GM12878 (cell line): Measurements from ENCODE around the gene DNMT3A. TPM values are rescaled to one million over a fixed set of nuclear protein-coding genes. Genes with fewer than 3 reads are reported as not detected.

Experiments used
- ATAC-seq: fragments of 200-7000 bp; cut with Tn5 transposase; 3 replicates; pipeline ENCODE4 v1.9.1; 2020; ENCODE audit warnings: mild to moderate bottlenecking, moderate library complexity
- BruUV-seq: library from RNA; stranded (reverse); fragments of 400-500 nt; replicated peaks from 2 replicates; lab custom pipeline; 2021; lab: Mats Ljungman, UMichigan
- CTCF ChIA-PET: fragments of 300-600 bp; sonication (Branson Sonifier 250); formaldehyde crosslinking; extraction: SDS; loops from one replicate; lab custom pipeline; 2021; ENCODE audit warnings: inconsistent platforms; lab: Yijun Ruan, JAX
- POLR2A ChIA-PET: fragments of 350-600 bp; formaldehyde crosslinking; extraction: SDS; loops from one replicate; lab custom pipeline; 2021; ENCODE audit warnings: inconsistent platforms; lab: Charles Lee
- RAD21 ChIA-PET: fragments of 300-600 bp; sonication (Branson Sonifier 250); formaldehyde crosslinking; loops from one replicate; lab custom pipeline; 2023; ENCODE audit warnings: antibody characterized with exemption; ENCODE audit not compliant: unreplicated experiment; lab: Charles Lee
- SMC1A ChIA-PET: fragments of 300-600 bp; sonication (Branson Sonifier 250); formaldehyde crosslinking; loops from one replicate; lab custom pipeline; 2023; ENCODE audit not compliant: unreplicated experiment, uncharacterized antibody; lab: Charles Lee
- DNase-seq: peaks from one replicate; pipeline ENCODE4 v3.0.0-alpha.2; 2011; ENCODE audit warnings: low read depth, low spot score
- FAIRE-seq: peaks from 3 replicates; lab custom pipeline; 2011; peaks lifted over from hg19 to GRCh38; lab: Jason Lieb, UNC
- H2AFZ ChIP-seq: 2 replicates; pipeline ENCODE4 v1.6.0; 2011; ENCODE audit warnings: low read depth, low read length, control low read depth; ENCODE audit not compliant: control insufficient read depth
- H3K27ac ChIP-seq: 2 replicates; pipeline ENCODE4 v1.5.1; 2011; ENCODE audit warnings: control low read depth; ENCODE audit not compliant: control insufficient read depth, insufficient read depth
- H3K27me3 ChIP-seq, 2 experiments: replicated peaks in 1 of 2; 2 replicates each; pipeline versions ENCODE4 v1.6.0 to v1.6.1; 2011; ENCODE audit warnings: low read length in 1 of 2; ENCODE audit not compliant: control insufficient read depth in 2 of 2, insufficient read depth in 2 of 2
- H3K36me3 ChIP-seq, 2 experiments: 2 replicates each; pipeline ENCODE4 v1.5.1; 2011; ENCODE audit warnings: low read length in 1 of 2; ENCODE audit not compliant: control insufficient read depth in 2 of 2, insufficient read depth in 2 of 2
- H3K4me1 ChIP-seq: 2 replicates; pipeline ENCODE4 v1.6.1; 2011; ENCODE audit warnings: mild to moderate bottlenecking, low read length, moderate library complexity, mixed read lengths; ENCODE audit not compliant: control insufficient read depth, insufficient read depth
- H3K4me2 ChIP-seq: 2 replicates; pipeline ENCODE4 v1.6.0; 2011; ENCODE audit warnings: control low read depth; ENCODE audit not compliant: control insufficient read depth, insufficient read depth
- H3K4me3 ChIP-seq: fragments of 200-600 bp; sonication (generic); 2 replicates; pipeline ENCODE4 v1.5.1; 2016
- H3K79me2 ChIP-seq: 2 replicates; pipeline ENCODE4 v1.6.0; 2011; ENCODE audit warnings: low read length; ENCODE audit not compliant: control insufficient read depth, insufficient read depth
- H3K9ac ChIP-seq: 2 replicates; pipeline ENCODE4 v1.8.0; 2011; ENCODE audit warnings: low read length, control low read depth, mixed read lengths; ENCODE audit not compliant: control insufficient read depth, insufficient read depth
- H3K9me3 ChIP-seq: replicated peaks from 3 replicates; pipeline ENCODE4 v1.5.1; 2011; ENCODE audit warnings: mild to moderate bottlenecking, low read length; ENCODE audit not compliant: control insufficient read depth, insufficient read depth
- H4K20me1 ChIP-seq: 2 replicates; pipeline ENCODE4 v1.6.0; 2011; ENCODE audit not compliant: control insufficient read depth, insufficient read depth
- BRCA1 ChIP-seq: IDR thresholded peaks from 2 replicates; pipeline ENCODE4 v1.6.1; 2011; ENCODE audit warnings: low read depth, low read length, improper control_type of control experiment
- CHD2 ChIP-seq: IDR thresholded peaks from 2 replicates; pipeline ENCODE4 v1.6.1; 2011; ENCODE audit warnings: low read depth, low read length, improper control_type of control experiment, borderline replicate concordance
- FOXM1 ChIP-seq: IDR thresholded peaks from 2 replicates; pipeline ENCODE4 v1.6.1; 2012; ENCODE audit warnings: low read depth, mild to moderate bottlenecking, inconsistent platforms, low read length, moderate library complexity
- IKZF2 ChIP-seq, 2 experiments: fragments of 450-650 bp; IDR thresholded peaks; 2 replicates each; pipeline ENCODE4 v1.6.1; 2017; ENCODE audit warnings: mild to moderate bottlenecking in 2 of 2, moderate library complexity in 2 of 2
- JUND ChIP-seq: IDR thresholded peaks from 2 replicates; pipeline ENCODE4 v1.6.1; 2012; ENCODE audit warnings: low read depth, mild to moderate bottlenecking, low read length, improper control_type of control experiment, moderate library complexity
- MYB ChIP-seq: fragments of 150-350 bp; IDR thresholded peaks from 2 replicates; pipeline ENCODE4 v1.6.1; 2014; ENCODE audit warnings: mild to moderate bottlenecking, low read depth, low read length, borderline replicate concordance
- PKNOX1 ChIP-seq: fragments of 450-650 bp; IDR thresholded peaks from 2 replicates; pipeline ENCODE4 v1.6.1; 2016; ENCODE audit warnings: mild to moderate bottlenecking
- POU2F2 ChIP-seq: IDR thresholded peaks from 3 replicates; pipeline ENCODE4 v1.6.1; 2011; ENCODE audit warnings: low read depth, mild to moderate bottlenecking, low read length, borderline replicate concordance
- RCOR1 ChIP-seq: conservative IDR thresholded peaks from 2 replicates; pipeline ENCODE4 v1.6.1; 2012; ENCODE audit warnings: low read depth, low read length, improper control_type of control experiment
- TAF1 ChIP-seq: IDR thresholded peaks from 2 replicates; pipeline ENCODE4 v1.6.1; 2011; ENCODE audit warnings: mild to moderate bottlenecking, low read depth, low read length, borderline replicate concordance
- ZBED1 ChIP-seq: IDR thresholded peaks from 2 replicates; pipeline ENCODE4 v1.6.1; 2016; ENCODE audit warnings: borderline replicate concordance
- WGBS: methylation state at CpG from one replicate; pipeline ENCODE4 v1.1.6; 2016; ENCODE audit warnings: low lambda C conversion rate; ENCODE audit not compliant: insufficient replicate concordance, insufficient coverage; ENCODE audit errors: missing lambda C conversion rate; 5-methylcytosine and 5-hydroxymethylcytosine counted together
- in situ Hi-C: fragments of 300-500 bp; cut with MboI; formaldehyde crosslinking; loops from 9 replicates; pipeline ENCODE4 v1.14.3; 2018; ENCODE audit warnings: mixed read lengths
- intact Hi-C: fragments of 100-400 bp; cut with micrococcal nuclease; formaldehyde crosslinking; loops from one replicate; pipeline ENCODE4 v1.14.2; 2022; ENCODE audit not compliant: unreplicated experiment
- polyA plus RNA-seq, 11 experiments: library from polyadenylated mRNA; depleted of rRNA in 4 of 11; unstranded in 6 of 11; stranded (reverse) in 5 of 11; fragments of >200 nt; fragmentation: Nextera tagmentation in 4 of 11; fragmentation: Illumina TruSeq in 1 of 11; extraction: Ambion mirVana in 4 of 11; extraction: Trizol in 1 of 11; gene quantifications; 1 replicate in 1 of 11; 2 replicates in 10 of 11; pipeline versions ENCODE4 v1.2.1 to v1.2.3, GENCODE V29; 2011 to 2016; ENCODE audit warnings: inconsistent platforms in 2 of 11, missing spikeins in 2 of 11, low read depth in 1 of 11
- total RNA-seq, 4 experiments: library from RNA; depleted of rRNA in 3 of 4; stranded (reverse); fragments of >200 nt in 3 of 4; fragmentation: Illumina TruSeq in 1 of 4; extraction: Trizol in 1 of 4; gene quantifications; 2 replicates each; pipeline versions ENCODE4 v1.2.1 to v1.2.3, GENCODE V29; 2013 to 2021
- TF ChIP-seq, protein P1 (sequence below): IDR thresholded peaks from 2 replicates; pipeline ENCODE4 v1.6.1; 2012; ENCODE audit warnings: mild to moderate bottlenecking, low read depth, low read length

DNMT3A gene
- total and polyA plus RNA-seq, 10 of the 15 experiments (the other 5 are each of a cell fraction or from before 2014, with no cell fraction given): 7.4 to 51.6 (median 17.4) TPM

DNA sequence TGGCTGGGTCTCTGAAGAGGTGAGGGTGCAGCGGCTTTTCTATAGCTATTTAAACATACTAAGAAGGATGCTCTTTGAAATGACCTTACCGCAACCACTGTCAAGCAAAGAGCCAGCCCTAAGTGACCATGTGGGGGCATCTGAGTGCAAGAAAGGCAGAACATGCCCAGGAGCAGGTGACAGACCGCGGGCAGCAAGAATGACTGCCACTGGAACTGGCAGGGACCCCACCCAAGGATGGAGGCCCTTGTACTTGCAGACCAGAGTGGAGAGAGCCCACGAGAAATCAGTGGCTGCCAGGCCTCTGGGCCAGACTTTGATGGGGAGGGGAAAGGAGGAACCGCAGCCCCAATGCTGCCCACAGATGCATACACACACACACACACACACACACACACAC, 33.1 kb downstream of the DNMT3A start:
- no peaks in the 10 kb centered on the region for H3K27me3 ChIP-seq
- in situ Hi-C loops: no loop called here
- H3K9me3 ChIP-seq: no peaks in the 10 kb centered on the region
- TF ChIP-seq JUND: no peak
- no peak for TF ChIP-seq RCOR1
- TF ChIP-seq BRCA1: no peak
- no peak for TF ChIP-seq CHD2
- no peak for TF ChIP-seq TAF1
- no peak for TF ChIP-seq FOXM1
- no peak for TF ChIP-seq ZBED1
- TF ChIP-seq, protein P1, sequence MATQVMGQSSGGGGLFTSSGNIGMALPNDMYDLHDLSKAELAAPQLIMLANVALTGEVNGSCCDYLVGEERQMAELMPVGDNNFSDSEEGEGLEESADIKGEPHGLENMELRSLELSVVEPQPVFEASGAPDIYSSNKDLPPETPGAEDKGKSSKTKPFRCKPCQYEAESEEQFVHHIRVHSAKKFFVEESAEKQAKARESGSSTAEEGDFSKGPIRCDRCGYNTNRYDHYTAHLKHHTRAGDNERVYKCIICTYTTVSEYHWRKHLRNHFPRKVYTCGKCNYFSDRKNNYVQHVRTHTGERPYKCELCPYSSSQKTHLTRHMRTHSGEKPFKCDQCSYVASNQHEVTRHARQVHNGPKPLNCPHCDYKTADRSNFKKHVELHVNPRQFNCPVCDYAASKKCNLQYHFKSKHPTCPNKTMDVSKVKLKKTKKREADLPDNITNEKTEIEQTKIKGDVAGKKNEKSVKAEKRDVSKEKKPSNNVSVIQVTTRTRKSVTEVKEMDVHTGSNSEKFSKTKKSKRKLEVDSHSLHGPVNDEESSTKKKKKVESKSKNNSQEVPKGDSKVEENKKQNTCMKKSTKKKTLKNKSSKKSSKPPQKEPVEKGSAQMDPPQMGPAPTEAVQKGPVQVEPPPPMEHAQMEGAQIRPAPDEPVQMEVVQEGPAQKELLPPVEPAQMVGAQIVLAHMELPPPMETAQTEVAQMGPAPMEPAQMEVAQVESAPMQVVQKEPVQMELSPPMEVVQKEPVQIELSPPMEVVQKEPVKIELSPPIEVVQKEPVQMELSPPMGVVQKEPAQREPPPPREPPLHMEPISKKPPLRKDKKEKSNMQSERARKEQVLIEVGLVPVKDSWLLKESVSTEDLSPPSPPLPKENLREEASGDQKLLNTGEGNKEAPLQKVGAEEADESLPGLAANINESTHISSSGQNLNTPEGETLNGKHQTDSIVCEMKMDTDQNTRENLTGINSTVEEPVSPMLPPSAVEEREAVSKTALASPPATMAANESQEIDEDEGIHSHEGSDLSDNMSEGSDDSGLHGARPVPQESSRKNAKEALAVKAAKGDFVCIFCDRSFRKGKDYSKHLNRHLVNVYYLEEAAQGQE: no peak
- TF ChIP-seq IKZF2 (IDR thresholded peaks at IDR 0.05): no peak
- TF ChIP-seq MYB: no peak
- no peak for TF ChIP-seq PKNOX1
- TF ChIP-seq POU2F2: no peak
- TF ChIP-seq, all 136 proteins: peak for 0
- SMC1A ChIA-PET: interaction anchor here (1.3 to 2.7 kb wide), 4 partner anchors 14 to 258 kb away, joined by 3 to 17 read pairs (median 5); no protein-coding TSS in a partner anchor
- no peak overlapping the region for H3K4me3 ChIP-seq
- CTCF ChIA-PET: interaction anchor here (0.7 to 3.9 kb wide), 16 partner anchors 11 to 259 kb away, joined by 3 to 21 read pairs (median 3); no protein-coding TSS in a partner anchor
- H3K79me2 ChIP-seq: no peaks in the 10 kb centered on the region
- BruUV-seq: no TSS peak
- POLR2A ChIA-PET: interaction anchor here (0.6 kb wide), 1 partner anchor 775 kb away, joined by 3 read pairs; no protein-coding TSS in a partner anchor
- H3K36me3 ChIP-seq: peaks cover 12 to 14% of the 10 kb centered on the region in 2 experiments; a peak in 3 of 4 replicates
- H4K20me1 ChIP-seq: no peaks in the 10 kb centered on the region
- H2AFZ ChIP-seq: no peak overlapping the region
- intact Hi-C loops: no loop called here
- RAD21 ChIA-PET: interaction anchor here (1.3 to 2.5 kb wide), 3 partner anchors 31 to 258 kb away, joined by 3 to 10 read pairs (median 3); no protein-coding TSS in a partner anchor
- H3K4me2 ChIP-seq: no peak overlapping the region
- no peak for FAIRE-seq
- no peak overlapping the region for H3K9ac ChIP-seq
- H3K27ac ChIP-seq: no peak overlapping the region
- H3K4me1 ChIP-seq: peaks cover 5% of the 10 kb centered on the region
- no peak for DNase-seq
- 100% methylated on average over 6 of the region's 6 CpGs for WGBS
- ATAC-seq: no peak
